NCI-H460 (cell line): ENCODE measurements around the gene CEP112. TPM values are rescaled to one million over a fixed set of nuclear protein-coding genes. Genes with fewer than 3 reads are reported as not detected.

Experiments
- DNase-seq: peaks from one replicate; pipeline ENCODE4 v3.0.0-alpha.2; 2016; ENCODE audit warnings: low read depth; ENCODE audit errors: extremely low read depth
- total RNA-seq: library from RNA; depleted of rRNA; stranded (reverse); fragments of >200 nt; shearing (Covaris generic); gene quantifications from 2 replicates; pipeline ENCODE4 v1.2.3, GENCODE V29; 2014

The CEP112 gene
- total RNA-seq, 1 experiment from 2014 or later, result 6.5 TPM

- DNase-seq, result no peak
Observed at GRCh38 chr17:65896889-65897288, 295.0 kb downstream of the CEP112 start.

- no peak for DNase-seq
Observed at GRCh38 chr17:65895969-65896368, 296.0 kb downstream of the CEP112 start.

DNA sequence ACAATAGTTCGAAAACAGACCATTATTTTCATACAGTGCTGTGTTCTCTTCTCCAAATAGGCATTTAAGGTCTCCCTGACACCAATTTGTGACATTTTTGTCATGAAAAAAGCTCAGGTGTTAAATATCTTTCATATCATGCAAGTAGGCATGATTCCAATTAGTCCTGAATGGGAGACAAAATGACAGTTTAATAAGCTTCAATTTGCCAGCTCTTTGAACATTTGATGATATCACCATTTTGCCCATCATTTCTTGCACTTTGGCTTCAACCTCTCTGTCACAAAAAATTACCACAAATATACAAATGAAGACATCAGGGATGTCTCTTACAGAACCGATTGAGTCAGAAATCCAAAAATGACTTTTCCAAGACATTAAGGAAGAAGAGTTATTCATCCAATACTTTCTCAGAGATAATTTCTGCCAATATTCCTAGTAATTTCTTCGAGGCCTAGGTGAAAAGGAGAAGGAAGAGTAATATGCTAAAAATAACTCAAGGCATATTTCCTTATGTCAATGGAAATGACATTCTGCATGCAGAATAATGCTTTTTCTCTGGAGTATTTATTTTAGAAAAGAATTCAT lies 298.1 kb downstream of the CEP112 start:
- no peak for DNase-seq

DNA sequence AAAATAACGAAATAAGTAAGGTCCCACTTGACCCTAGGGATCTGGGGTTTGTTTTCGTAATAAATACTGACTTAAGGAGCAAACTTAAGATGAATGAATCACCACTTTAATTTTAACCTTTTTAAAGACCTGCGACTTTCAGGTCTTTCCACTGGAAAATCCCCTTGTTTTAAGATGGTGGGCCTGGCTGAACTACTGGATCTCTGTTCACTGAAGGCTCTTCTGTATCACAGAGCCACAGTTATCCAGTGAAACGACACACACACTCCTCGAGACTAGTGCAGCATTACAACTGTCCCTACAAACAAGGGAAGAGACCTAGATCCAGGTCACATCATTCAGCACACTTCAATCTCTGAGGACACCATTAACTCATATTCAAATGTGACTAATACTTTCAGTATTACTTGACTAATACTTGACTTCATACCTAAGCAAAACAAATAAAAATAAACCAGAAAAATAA lies 299.0 kb downstream of the CEP112 start:
- DNase-seq, result no peak

DNA sequence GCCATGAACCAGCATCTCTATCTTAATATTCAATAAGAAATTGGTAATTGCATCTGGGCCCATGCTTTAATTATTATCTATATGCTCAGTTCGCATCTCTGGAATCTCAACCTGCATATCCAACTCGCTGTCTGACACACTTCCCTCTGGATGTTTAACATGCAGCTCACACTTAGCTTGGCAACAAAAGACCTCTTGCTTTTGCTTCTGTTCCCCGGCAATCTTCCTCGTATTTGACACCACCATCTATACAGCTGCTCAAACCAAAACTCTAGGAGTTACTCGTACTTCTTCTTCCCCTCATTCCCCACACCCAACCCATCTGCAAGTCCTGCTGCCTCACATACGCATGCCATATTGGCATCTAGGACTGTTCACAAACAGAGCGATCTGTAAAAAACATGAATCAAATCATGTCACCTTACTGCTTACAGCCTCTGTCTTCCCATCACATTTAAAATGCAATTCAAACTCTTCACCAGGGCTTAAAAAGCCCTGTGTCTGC lies 300.6 kb downstream of the CEP112 start:
- DNase-seq, result no peak

GRCh38 chr17:65888649-65889048 lies 303.3 kb downstream of the CEP112 start:
- DNase-seq, result no peak

GRCh38 chr17:65886315-65887245 lies 305.4 kb downstream of the CEP112 start:
- DNase-seq, result no peak

DNA sequence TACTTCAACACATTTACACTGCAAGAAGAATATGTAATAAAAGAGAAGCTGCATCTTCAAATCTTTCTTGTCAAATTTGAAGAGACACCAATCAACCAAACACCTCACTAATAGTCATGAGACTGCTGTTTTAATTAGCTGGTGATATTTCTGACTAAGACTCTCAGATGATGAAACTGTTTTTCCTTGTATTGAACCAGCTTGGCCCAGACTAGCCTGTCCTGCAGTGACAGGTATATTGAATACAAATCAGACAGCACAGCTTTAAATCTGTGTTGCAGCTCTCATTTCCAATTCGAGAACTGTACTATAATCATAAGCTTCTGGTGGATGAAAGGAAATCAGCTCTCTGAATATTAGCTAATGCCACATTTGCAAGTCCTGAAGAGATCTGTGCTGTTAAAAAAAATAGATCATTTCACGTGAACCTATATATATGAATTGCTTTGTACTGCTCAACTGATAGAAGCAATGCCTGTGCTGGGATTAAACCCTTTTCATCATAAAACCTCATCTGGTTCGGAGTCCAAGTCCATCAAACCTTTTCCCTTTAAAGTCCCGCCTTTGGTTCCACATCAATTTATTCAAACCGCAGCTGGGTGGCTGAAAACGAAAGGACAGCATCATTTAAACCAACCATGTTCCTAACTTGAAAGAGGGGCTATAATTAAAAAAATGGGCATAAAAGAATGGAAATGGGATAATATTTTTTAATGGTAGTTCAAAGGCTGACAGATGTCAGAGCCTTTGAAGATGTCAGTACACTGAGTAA lies 306.2 kb downstream of the CEP112 start:
- no peak for DNase-seq

GRCh38 chr17:65876985-65877384 lies 314.9 kb downstream of the CEP112 start:
- DNase-seq, result no peak

- DNase-seq, result no peak
Observed at GRCh38 chr17:65868881-65869280, 323.1 kb downstream of the CEP112 start.

GRCh38 chr17:65867014-65867413 lies 324.9 kb downstream of the CEP112 start:
- DNase-seq, result no peak

DNA sequence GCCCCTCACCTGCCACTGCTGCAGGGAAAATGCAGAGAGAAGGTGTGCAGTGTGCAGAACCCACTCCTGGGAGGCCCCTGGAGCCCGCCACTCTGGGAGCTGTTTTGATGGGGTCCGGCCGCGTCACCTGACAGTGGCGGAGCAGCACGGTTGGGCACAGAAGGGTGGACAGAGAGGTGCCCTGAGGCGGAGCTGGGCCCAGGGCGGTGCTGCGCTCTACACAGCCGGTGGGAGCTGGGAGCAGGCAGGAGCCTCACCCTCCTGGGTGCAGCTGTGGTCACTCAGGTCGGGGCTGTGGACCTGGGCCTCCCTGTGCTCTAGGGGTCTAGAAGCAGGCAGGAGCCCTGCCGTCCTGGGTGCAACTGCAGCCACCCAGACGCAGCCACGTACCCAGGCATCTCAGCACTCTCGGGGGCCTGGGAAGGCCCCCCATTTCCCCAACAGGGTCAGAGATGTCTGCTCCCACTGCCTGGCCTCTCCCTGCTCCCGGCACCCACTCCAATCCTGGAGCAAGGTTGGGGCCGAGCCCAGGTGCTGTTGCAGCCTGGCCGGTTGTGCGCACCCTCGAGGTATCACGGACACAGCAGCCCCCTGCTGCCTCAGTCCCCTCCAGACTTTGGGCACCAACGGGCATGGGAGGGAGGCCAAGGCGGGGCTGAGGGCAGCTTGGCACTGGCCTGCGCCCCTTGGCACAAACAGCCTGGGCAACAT lies 326.1 kb downstream of the CEP112 start:
- no peak for DNase-seq

- DNase-seq, result no peak
Observed at GRCh38 chr17:65864394-65864793, 327.5 kb downstream of the CEP112 start.

- DNase-seq, result no peak
Observed at GRCh38 chr17:65857718-65858117, 334.2 kb downstream of the CEP112 start.

- DNase-seq, result no peak
Observed at GRCh38 chr17:65856865-65857264, 335.1 kb downstream of the CEP112 start.

DNA sequence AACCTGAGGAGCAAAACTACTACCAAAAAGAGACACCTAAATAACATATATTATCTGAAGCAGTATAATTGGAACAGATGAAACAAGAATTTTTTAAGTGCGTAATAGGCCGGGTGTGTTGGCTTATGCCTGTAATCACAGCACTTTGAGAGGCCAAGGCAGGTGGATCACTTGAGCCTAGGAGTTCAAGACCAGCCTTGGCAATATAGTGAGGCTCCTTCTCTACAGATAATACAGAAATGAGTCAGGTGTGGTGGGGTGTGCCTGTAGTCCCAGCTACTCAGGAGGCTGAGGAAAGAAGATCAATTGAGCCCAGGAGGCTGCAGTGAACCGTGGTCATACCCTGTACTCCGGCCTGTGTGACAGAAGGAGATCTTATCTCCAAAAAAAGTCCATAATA lies 336.3 kb downstream of the CEP112 start:
- no peak for DNase-seq

- DNase-seq, result no peak
Observed at GRCh38 chr17:65855245-65855644, 336.7 kb downstream of the CEP112 start.

- DNase-seq, result no peak
Observed at GRCh38 chr17:65853816-65854215, 338.1 kb downstream of the CEP112 start.

- DNase-seq, result no peak
Observed at GRCh38 chr17:65852911-65853310, 339.0 kb downstream of the CEP112 start.

- no peak for DNase-seq
Observed at GRCh38 chr17:65851965-65852736, 339.8 kb downstream of the CEP112 start.
